ENCODE measurements around the gene LPCAT4.
"Not testable (repeated sequence)": the region's sequence is repeated elsewhere in the genome, so short reads cannot be mapped to it uniquely, and the experiment has no call there.

DNA sequence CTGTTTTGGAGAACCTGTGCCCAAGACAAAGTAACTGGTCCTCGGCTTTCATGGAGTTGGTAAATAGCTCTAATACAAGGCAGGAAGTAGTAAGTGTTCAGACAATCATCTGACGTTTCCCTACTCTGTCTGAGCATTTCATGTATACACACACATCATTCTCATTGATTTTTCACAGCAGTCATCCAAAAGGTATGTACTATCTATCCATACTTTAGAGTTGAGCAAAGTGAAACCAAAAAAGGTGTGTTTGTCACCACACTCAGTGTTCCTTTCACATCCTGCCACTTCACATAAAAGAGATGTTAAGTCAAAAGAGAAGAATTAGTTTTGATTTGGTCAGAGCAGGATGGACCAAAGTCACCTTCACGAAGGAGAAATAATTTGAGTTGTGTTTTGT is 36.9 kb upstream of the LPCAT4 start:
- TF ChIP-seq, protein P1, sequence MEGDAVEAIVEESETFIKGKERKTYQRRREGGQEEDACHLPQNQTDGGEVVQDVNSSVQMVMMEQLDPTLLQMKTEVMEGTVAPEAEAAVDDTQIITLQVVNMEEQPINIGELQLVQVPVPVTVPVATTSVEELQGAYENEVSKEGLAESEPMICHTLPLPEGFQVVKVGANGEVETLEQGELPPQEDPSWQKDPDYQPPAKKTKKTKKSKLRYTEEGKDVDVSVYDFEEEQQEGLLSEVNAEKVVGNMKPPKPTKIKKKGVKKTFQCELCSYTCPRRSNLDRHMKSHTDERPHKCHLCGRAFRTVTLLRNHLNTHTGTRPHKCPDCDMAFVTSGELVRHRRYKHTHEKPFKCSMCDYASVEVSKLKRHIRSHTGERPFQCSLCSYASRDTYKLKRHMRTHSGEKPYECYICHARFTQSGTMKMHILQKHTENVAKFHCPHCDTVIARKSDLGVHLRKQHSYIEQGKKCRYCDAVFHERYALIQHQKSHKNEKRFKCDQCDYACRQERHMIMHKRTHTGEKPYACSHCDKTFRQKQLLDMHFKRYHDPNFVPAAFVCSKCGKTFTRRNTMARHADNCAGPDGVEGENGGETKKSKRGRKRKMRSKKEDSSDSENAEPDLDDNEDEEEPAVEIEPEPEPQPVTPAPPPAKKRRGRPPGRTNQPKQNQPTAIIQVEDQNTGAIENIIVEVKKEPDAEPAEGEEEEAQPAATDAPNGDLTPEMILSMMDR (IDR thresholded peaks at IDR 0.05), result not testable (repeated sequence)
- not testable (repeated sequence) for TF ChIP-seq POLR2A (IDR thresholded peaks at IDR 0.05)

Measured in Peyer's patch (tissue), 4 donors.